Measurements from ENCODE around the gene CRTAC1. TPM values are rescaled to one million over a fixed set of nuclear protein-coding genes. Genes with fewer than 3 reads are reported as not detected.

The CRTAC1 gene
- total and polyA plus RNA-seq, 2 donors (not counting 3 experiments of a cell fraction or from before 2014, with no cell fraction given): 1.4 to 3.0 TPM

GRCh38 chr10:97849687-97850402, 180.6 kb downstream of the CRTAC1 start, which contains the start of gene GOLGA7B:
TSS of gene GOLGA7B (plus strand) at chr10:97849843. CDS start at chr10:97850304, 461 bp downstream.
- FAIRE-seq: no peak
- TF ChIP-seq EZH2 (IDR thresholded peaks at IDR 0.05; ENCODE audit: borderline replicate concordance, low read depth, low read length, severe bottlenecking) (peak; percentile 16), POLR2AphosphoS5 (IDR thresholded peaks at IDR 0.05; ENCODE audit: insufficient read depth, low read depth, low read length) (no peak), GATA2 (IDR thresholded peaks at IDR 0.05; ENCODE audit: insufficient read depth, insufficient read length, low read depth, low read length) (no peak)

GRCh38 chr10:97849103-97849686, 181.2 kb downstream of the CRTAC1 start:
- dilution Hi-C loops (cut with MboI; ENCODE audit: extremely low pct_ligation_motif_present, low sequenced_read_pairs): no loop called here
- Histone ChIP-seq H3K4me2 (ENCODE audit: insufficient read depth, low read length) (no peak overlapping the region), H3K36me3 (ENCODE audit: control insufficient read depth in 2 of 2, extremely low read depth in 1 of 2, insufficient read depth in 2 of 2, low read length in 2 of 2) (no peaks in the 10 kb centered on the region), H3K79me2 (ENCODE audit: control insufficient read depth, insufficient read depth, low read length) (no peaks in the 10 kb centered on the region), H2AFZ (ENCODE audit: low read depth, low read length) (no peak overlapping the region), H3K4me3 (replicated peaks in 1 of 3; ENCODE audit: insufficient read depth in 1 of 3, low read depth in 1 of 3, low read length in 3 of 3) (no peak overlapping the region), H3K9me3 (replicated peaks; ENCODE audit: control insufficient read depth, insufficient read depth, low read length) (no peaks in the 10 kb centered on the region), H3K9me1 (replicated peaks; ENCODE audit: control insufficient read depth, extremely low read depth, insufficient read depth, low read length) (no peaks in the 10 kb centered on the region), H3K9ac (replicated peaks; ENCODE audit: extremely low read depth, insufficient read depth, low read length) (no peak overlapping the region), H3K27me3 (ENCODE audit: control insufficient read depth in 2 of 2, insufficient read depth in 2 of 2, low read length in 2 of 2) (peaks cover 7 to 17% of the 10 kb centered on the region in 2 experiments), H3K27ac (ENCODE audit: insufficient read depth, low read depth, low read length) (no peak overlapping the region), H4K20me1 (replicated peaks; ENCODE audit: control insufficient read depth, extremely low read depth, insufficient read depth, low read length) (no peaks in the 10 kb centered on the region), H3K4me1 (ENCODE audit: control insufficient read depth, extremely low read depth, insufficient read depth, low read length) (peaks cover 2% of the 10 kb centered on the region)
- no TSS peak for BruUV-seq (replicated peaks)
- ChIA-PET POLR2A (interaction anchor here (0.6 kb wide), 1 partner anchor 58 kb away, joined by 3 read pairs; no protein-coding TSS in a partner anchor), CTCF (interaction anchor here (0.7 to 2.3 kb wide), 5 partner anchors 16 to 192 kb away, joined by 3 to 10 read pairs (median 4); no protein-coding TSS in a partner anchor)
- intact Hi-C loops (cut with micrococcal nuclease): no loop called here
- FAIRE-seq (no peak), DNase-seq (ENCODE audit: low read depth, low spot score) (no peak)
- TF ChIP-seq EZH2 (IDR thresholded peaks at IDR 0.05; ENCODE audit: borderline replicate concordance, low read depth, low read length, severe bottlenecking) (no peak), FOS (IDR thresholded peaks at IDR 0.05; ENCODE audit: borderline replicate concordance, insufficient read depth, low read length) (no peak), GATA2 (IDR thresholded peaks at IDR 0.05; ENCODE audit: insufficient read depth, insufficient read length, low read depth, low read length) (no peak), POLR2AphosphoS5 (IDR thresholded peaks at IDR 0.05; ENCODE audit: insufficient read depth, low read depth, low read length) (no peak), CTCF (IDR thresholded peaks at IDR 0.05; ENCODE audit: extremely low read depth in 1 of 2, insufficient read depth in 1 of 2, low read depth in 1 of 2, low read length in 2 of 2) (no peak), POLR2A (IDR thresholded peaks at IDR 0.05; ENCODE audit: low read depth, low read length) (no peak), JUN (IDR thresholded peaks at IDR 0.05; ENCODE audit: borderline replicate concordance, insufficient read depth, insufficient read length, low read depth) (no peak), MAX (IDR thresholded peaks at IDR 0.05; ENCODE audit: insufficient read depth, insufficient read length) (no peak), MYC (IDR thresholded peaks at IDR 0.05; ENCODE audit: low read depth, low read length) (no peak)

More at GRCh38 chr10:97849687-97850402, 180.6 kb downstream of the CRTAC1 start, which contains the start of gene GOLGA7B:
- H3K4me2 ChIP-seq (ENCODE audit: insufficient read depth, low read length): no peak within 1 kb of the TSS
- no peaks in the 10 kb centered on the region for H3K79me2 ChIP-seq (ENCODE audit: control insufficient read depth, insufficient read depth, low read length)
- intact Hi-C loops (cut with micrococcal nuclease): no loop called here
- no peak within 1 kb of the TSS for H3K4me3 ChIP-seq (replicated peaks in 1 of 3; ENCODE audit: insufficient read depth in 1 of 3, low read depth in 1 of 3, low read length in 3 of 3)
- H3K27me3 ChIP-seq (ENCODE audit: control insufficient read depth in 2 of 2, insufficient read depth in 2 of 2, low read length in 2 of 2): peaks cover 7 to 17% of the 10 kb centered on the region in 2 experiments
- dilution Hi-C loops (cut with MboI; ENCODE audit: extremely low pct_ligation_motif_present, low sequenced_read_pairs): no loop called here
- no peak within 1 kb of the TSS for H2AFZ ChIP-seq (ENCODE audit: low read depth, low read length)
- H3K4me1 ChIP-seq (ENCODE audit: control insufficient read depth, extremely low read depth, insufficient read depth, low read length): peaks cover 2% of the 10 kb centered on the region
- no peaks in the 10 kb centered on the region for H4K20me1 ChIP-seq (replicated peaks; ENCODE audit: control insufficient read depth, extremely low read depth, insufficient read depth, low read length)
- H3K9ac ChIP-seq (replicated peaks; ENCODE audit: extremely low read depth, insufficient read depth, low read length): no peak within 1 kb of the TSS
- ChIA-PET POLR2A (interaction anchor here (0.6 kb wide), 1 partner anchor 59 kb away, joined by 3 read pairs; no protein-coding TSS in a partner anchor), CTCF (interaction anchor here (0.7 to 2.3 kb wide), 5 partner anchors 17 to 191 kb away, joined by 3 to 10 read pairs (median 4); no protein-coding TSS in a partner anchor)
- H3K9me3 ChIP-seq (replicated peaks; ENCODE audit: control insufficient read depth, insufficient read depth, low read length): no peaks in the 10 kb centered on the region
- BruUV-seq (replicated peaks): no TSS peak
- no peaks in the 10 kb centered on the region for H3K36me3 ChIP-seq (ENCODE audit: control insufficient read depth in 2 of 2, extremely low read depth in 1 of 2, insufficient read depth in 2 of 2, low read length in 2 of 2)
- H3K9me1 ChIP-seq (replicated peaks; ENCODE audit: control insufficient read depth, extremely low read depth, insufficient read depth, low read length): no peaks in the 10 kb centered on the region
- peak; percentile 15 for DNase-seq (ENCODE audit: low read depth, low spot score)
- no peak within 1 kb of the TSS for H3K27ac ChIP-seq (ENCODE audit: insufficient read depth, low read depth, low read length)
